Suprapubic skin (tissue), 4 donors: ENCODE measurements around the gene CCDC57. TPM values are rescaled to one million over a fixed set of nuclear protein-coding genes. Genes with fewer than 3 reads are reported as not detected.
"Not testable (repeated sequence)": the region's sequence is repeated elsewhere in the genome, so short reads cannot be mapped to it uniquely, and the experiment has no call there.

ENCODE experiments used
- DNase-seq, 2 donors: peaks; one replicate each; pipeline ENCODE4 v3.0.0-alpha.2; 2019; ENCODE audit warnings: low spot score in 2 of 2
- H3K27ac ChIP-seq: fragments of 200-600 bp; sonication (generic); one replicate; pipeline ENCODE4 v1.5.1; 2019
- H3K27me3 ChIP-seq: fragments of 200-600 bp; sonication (generic); one replicate; pipeline ENCODE4 v1.5.1; 2019
- H3K36me3 ChIP-seq: fragments of 200-600 bp; sonication (generic); one replicate; pipeline ENCODE4 v1.5.1; 2019
- H3K4me1 ChIP-seq: fragments of 200-600 bp; sonication (generic); one replicate; pipeline ENCODE4 v1.5.1; 2019
- H3K4me3 ChIP-seq: fragments of 200-600 bp; sonication (generic); one replicate; pipeline ENCODE4 v1.5.1; 2019; ENCODE audit warnings: mild to moderate bottlenecking
- H3K9me3 ChIP-seq: fragments of 200-600 bp; sonication (generic); one replicate; pipeline ENCODE4 v1.5.1; 2019
- CTCF ChIP-seq, 2 donors: fragments of 200-600 bp in 1 of 2; fragments of 450-650 bp in 1 of 2; sonication (generic) in 1 of 2; IDR thresholded peaks; one replicate each; pipeline ENCODE4 v1.5.1; 2016 to 2019; ENCODE audit warnings: antibody characterized with exemption in 2 of 2, mild to moderate bottlenecking in 1 of 2, moderate library complexity in 1 of 2
- EP300 ChIP-seq: sonication (generic); formaldehyde crosslinking; IDR thresholded peaks from one replicate; pipeline ENCODE4 v1.6.1; 2017; ENCODE audit warnings: antibody characterized with exemption
- POLR2A ChIP-seq, 2 donors: fragments of 450-650 bp; IDR thresholded peaks; one replicate each; pipeline ENCODE4 v1.6.1; 2017; ENCODE audit warnings: antibody characterized with exemption in 2 of 2, mild to moderate bottlenecking in 2 of 2, moderate library complexity in 2 of 2
- POLR2AphosphoS5 ChIP-seq, 3 donors: sonication (generic); formaldehyde crosslinking; IDR thresholded peaks; one replicate each; pipeline ENCODE4 v1.6.1; 2017; ENCODE audit warnings: antibody characterized with exemption in 3 of 3
- WGBS: methylation state at CpG from one replicate; pipeline ENCODE4 v1.1.5; 2018; 5-methylcytosine and 5-hydroxymethylcytosine counted together
- total RNA-seq, 4 donors: library from RNA; depleted of rRNA; stranded (reverse); fragments of >200 nt; gene quantifications; one replicate each; pipeline ENCODE4 v1.1.0, GENCODE V29; 2016

The CCDC57 gene
- total RNA-seq, 4 donors from 2014 or later, result 16.1 to 29.8 (median 20.3) TPM

- H3K36me3 ChIP-seq, result peaks cover 47% of the 10 kb centered on the region
- no peak overlapping the region for H3K4me3 ChIP-seq
- DNase-seq, result no peak
- no peaks in the 10 kb centered on the region for H3K4me1 ChIP-seq
- H3K27me3 ChIP-seq, result no peaks in the 10 kb centered on the region
- H3K27ac ChIP-seq, result no peak overlapping the region
- TF ChIP-seq EP300 (no peak), POLR2A (IDR thresholded peaks at IDR 0.05) (no peak), CTCF (IDR thresholded peaks at IDR 0.05) (no peak), POLR2AphosphoS5 (IDR thresholded peaks at IDR 0.05) (no peak)
- WGBS, result 94% methylated on average over 7 of the region's 16 CpGs
- no peaks in the 10 kb centered on the region for H3K9me3 ChIP-seq
Measured at GRCh38 chr17:82194765-82195164, 17.9 kb downstream of the CCDC57 start.

GRCh38 chr17:82193520-82194220 is 19.0 kb downstream of the CCDC57 start:
- Histone ChIP-seq H3K27me3 (no peaks in the 10 kb centered on the region), H3K4me1 (no peaks in the 10 kb centered on the region), H3K36me3 (peaks cover 47% of the 10 kb centered on the region), H3K27ac (no peak overlapping the region), H3K4me3 (peak overlapping the region; percentile 16), H3K9me3 (no peaks in the 10 kb centered on the region)
- WGBS, result 83% methylated on average over 16 of the region's 16 CpGs
- DNase-seq, result no peak
- TF ChIP-seq CTCF (IDR thresholded peaks at IDR 0.05) (no peak), POLR2A (IDR thresholded peaks at IDR 0.05) (no peak), POLR2AphosphoS5 (IDR thresholded peaks at IDR 0.05) (no peak), EP300 (no peak)

- not testable (repeated sequence) for H3K27ac ChIP-seq, H3K27me3 ChIP-seq, H3K4me3 ChIP-seq, DNase-seq, H3K9me3 ChIP-seq, H3K4me1 ChIP-seq
- 77% methylated on average over 6 of the region's 6 CpGs for WGBS
- peaks cover 44% of the 10 kb centered on the region for H3K36me3 ChIP-seq
Measured at GRCh38 chr17:82193050-82193449, 19.6 kb downstream of the CCDC57 start.

- DNase-seq, result no peak
- peaks cover 31% of the 10 kb centered on the region for H3K36me3 ChIP-seq
- TF ChIP-seq CTCF (IDR thresholded peaks at IDR 0.05), result no peak
- no peak for TF ChIP-seq POLR2AphosphoS5 (IDR thresholded peaks at IDR 0.05)
- TF ChIP-seq EP300, result no peak
- no peak for TF ChIP-seq POLR2A (IDR thresholded peaks at IDR 0.05)
- no peaks in the 10 kb centered on the region for H3K9me3 ChIP-seq
- WGBS, result 90% methylated on average over 21 of the region's 26 CpGs
- H3K27ac ChIP-seq, result no peak overlapping the region
- H3K4me3 ChIP-seq, result no peak overlapping the region
- H3K27me3 ChIP-seq, result no peaks in the 10 kb centered on the region
- H3K4me1 ChIP-seq, result no peaks in the 10 kb centered on the region
Measured at GRCh38 chr17:82188001-82188961, 24.4 kb downstream of the CCDC57 start.

GRCh38 chr17:82187500-82187899 is 25.1 kb downstream of the CCDC57 start:
- H3K36me3 ChIP-seq, result peaks cover 25% of the 10 kb centered on the region
- no peaks in the 10 kb centered on the region for H3K4me1 ChIP-seq
- no peaks in the 10 kb centered on the region for H3K27me3 ChIP-seq
- H3K27ac ChIP-seq, result no peak overlapping the region
- WGBS, result 94% methylated on average over 6 of the region's 23 CpGs
- no peak for DNase-seq
- no peaks in the 10 kb centered on the region for H3K9me3 ChIP-seq
- TF ChIP-seq POLR2AphosphoS5 (IDR thresholded peaks at IDR 0.05) (no peak), POLR2A (IDR thresholded peaks at IDR 0.05) (no peak), CTCF (IDR thresholded peaks at IDR 0.05) (no peak), EP300 (no peak)
- H3K4me3 ChIP-seq, result no peak overlapping the region
